ENCODE measurements around the gene EXOC3L2. TPM values are rescaled to one million over a fixed set of nuclear protein-coding genes. Genes with fewer than 3 reads are reported as not detected.

EXOC3L2 gene
- total RNA-seq, 5 donors from 2014 or later (not counting 1 experiment from before 2014, with no cell fraction given) = not detected

GRCh38 chr19:45218426-45218825, 26.8 kb downstream of the EXOC3L2 start:
- DNase-seq (no peak), ATAC-seq (replicated peaks in 1 of 4) (no peak)
- Histone ChIP-seq H3K4me1 (ENCODE audit: control insufficient read depth in 1 of 2, extremely low read depth in 1 of 2, insufficient read depth in 2 of 2, low read length in 2 of 2) (no peaks in the 10 kb centered on the region), H3K27ac (ENCODE audit: low read length) (no peak overlapping the region), H3K27me3 (replicated peaks in 1 of 2; ENCODE audit: control insufficient read depth in 2 of 2, extremely low read depth in 1 of 2, insufficient read depth in 2 of 2, low read length in 1 of 2) (peaks cover 6 to 61% of the 10 kb centered on the region in 2 experiments), H3K9me3 (no peaks in the 10 kb centered on the region), H3K4me3 (ENCODE audit: control insufficient read depth in 1 of 2, extremely low read depth in 1 of 2, low read length in 1 of 2) (no peak overlapping the region), H3K36me3 (ENCODE audit: control insufficient read depth in 2 of 2, extremely low read depth in 1 of 2, insufficient read depth in 1 of 2, low read length in 1 of 2) (no peaks in the 10 kb centered on the region)
- ChIA-PET CTCF (no interaction called here), POLR2A (no interaction called here)
- no peak overlapping the region for H3K27ac Mint-ChIP-seq
- H3K27me3 Mint-ChIP-seq = peaks cover 42 to 61% of the 10 kb centered on the region in 2 donors
- WGBS (ENCODE audit: insufficient coverage) = 59% methylated on average over 4 of the region's 4 CpGs
- H3K4me3 Mint-ChIP-seq = no peak overlapping the region
- H3K4me1 Mint-ChIP-seq = peaks cover 0 to 3% (median 0%) of the 10 kb centered on the region in 3 donors
- no peaks in the 10 kb centered on the region for H3K36me3 Mint-ChIP-seq
- H3K9me3 Mint-ChIP-seq = no peaks in the 10 kb centered on the region

GRCh38 chr19:45217957-45218334, 27.3 kb downstream of the EXOC3L2 start:
- H3K4me1 ChIP-seq (ENCODE audit: control insufficient read depth in 1 of 2, extremely low read depth in 1 of 2, insufficient read depth in 2 of 2, low read length in 2 of 2) = no peaks in the 10 kb centered on the region
- 65% methylated on average over 9 of the region's 14 CpGs for WGBS (ENCODE audit: insufficient coverage)
- H3K36me3 ChIP-seq (ENCODE audit: control insufficient read depth in 2 of 2, extremely low read depth in 1 of 2, insufficient read depth in 1 of 2, low read length in 1 of 2) = no peaks in the 10 kb centered on the region
- H3K4me3 ChIP-seq (ENCODE audit: control insufficient read depth in 1 of 2, extremely low read depth in 1 of 2, low read length in 1 of 2) = no peak overlapping the region
- no peak overlapping the region for H3K27ac ChIP-seq (ENCODE audit: low read length)
- Mint-ChIP-seq H3K4me1 (peaks cover 0 to 3% (median 0%) of the 10 kb centered on the region in 3 donors), H3K27ac (no peak overlapping the region), H3K4me3 (no peak overlapping the region), H3K9me3 (no peaks in the 10 kb centered on the region), H3K36me3 (no peaks in the 10 kb centered on the region), H3K27me3 (peaks cover 42 to 59% of the 10 kb centered on the region in 2 donors)
- ChIA-PET CTCF (no interaction called here), POLR2A (no interaction called here)
- no peaks in the 10 kb centered on the region for H3K9me3 ChIP-seq
- no peak for DNase-seq
- H3K27me3 ChIP-seq (replicated peaks in 1 of 2; ENCODE audit: control insufficient read depth in 2 of 2, extremely low read depth in 1 of 2, insufficient read depth in 2 of 2, low read length in 1 of 2) = peaks cover 6 to 62% of the 10 kb centered on the region in 2 experiments
- ATAC-seq (replicated peaks in 1 of 4) = no peak

- H3K4me1 ChIP-seq (ENCODE audit: control insufficient read depth in 1 of 2, extremely low read depth in 1 of 2, insufficient read depth in 2 of 2, low read length in 2 of 2) = no peaks in the 10 kb centered on the region
- no peak overlapping the region for H3K4me3 ChIP-seq (ENCODE audit: control insufficient read depth in 1 of 2, extremely low read depth in 1 of 2, low read length in 1 of 2)
- H3K9me3 ChIP-seq = no peaks in the 10 kb centered on the region
- H3K4me1 Mint-ChIP-seq = peaks cover 0 to 3% (median 0%) of the 10 kb centered on the region in 3 donors
- no peaks in the 10 kb centered on the region for H3K36me3 ChIP-seq (ENCODE audit: control insufficient read depth in 2 of 2, extremely low read depth in 1 of 2, insufficient read depth in 1 of 2, low read length in 1 of 2)
- no peak overlapping the region for H3K4me3 Mint-ChIP-seq
- DNase-seq (no peak), ATAC-seq (replicated peaks in 1 of 4) (no peak)
- no peak overlapping the region for H3K27ac Mint-ChIP-seq
- no peaks in the 10 kb centered on the region for H3K9me3 Mint-ChIP-seq
- H3K27me3 ChIP-seq (replicated peaks in 1 of 2; ENCODE audit: control insufficient read depth in 2 of 2, extremely low read depth in 1 of 2, insufficient read depth in 2 of 2, low read length in 1 of 2) = peaks cover 6 to 66% of the 10 kb centered on the region in 2 experiments
- CTCF ChIA-PET = no interaction called here
- POLR2A ChIA-PET = no interaction called here
- H3K27ac ChIP-seq (ENCODE audit: low read length) = no peak overlapping the region
- H3K36me3 Mint-ChIP-seq = no peaks in the 10 kb centered on the region
- peaks cover 39 to 54% of the 10 kb centered on the region in 2 donors for H3K27me3 Mint-ChIP-seq
- 29% methylated on average over 40 of the region's 46 CpGs for WGBS (ENCODE audit: insufficient coverage)
These were observed 27.8 kb downstream of the EXOC3L2 start for GRCh38 chr19:45217193-45217956.

GRCh38 chr19:45216667-45217066, 28.5 kb downstream of the EXOC3L2 start:
- no peak overlapping the region for H3K4me3 Mint-ChIP-seq
- CTCF ChIA-PET = no interaction called here

GRCh38 chr19:45215391-45216191, 29.6 kb downstream of the EXOC3L2 start:
- Histone ChIP-seq H3K27me3 (replicated peaks in 1 of 2; ENCODE audit: control insufficient read depth in 2 of 2, extremely low read depth in 1 of 2, insufficient read depth in 2 of 2, low read length in 1 of 2) (peaks cover 6 to 71% of the 10 kb centered on the region in 2 experiments), H3K4me1 (ENCODE audit: control insufficient read depth in 1 of 2, extremely low read depth in 1 of 2, insufficient read depth in 2 of 2, low read length in 2 of 2) (no peaks in the 10 kb centered on the region), H3K27ac (ENCODE audit: low read length) (no peak overlapping the region), H3K4me3 (ENCODE audit: control insufficient read depth in 1 of 2, extremely low read depth in 1 of 2, low read length in 1 of 2) (no peak overlapping the region), H3K9me3 (no peaks in the 10 kb centered on the region), H3K36me3 (ENCODE audit: control insufficient read depth in 2 of 2, extremely low read depth in 1 of 2, insufficient read depth in 1 of 2, low read length in 1 of 2) (no peaks in the 10 kb centered on the region)
- Mint-ChIP-seq H3K4me1 (peaks cover 0 to 3% (median 0%) of the 10 kb centered on the region in 3 donors), H3K36me3 (no peaks in the 10 kb centered on the region), H3K4me3 (no peak overlapping the region), H3K9me3 (no peaks in the 10 kb centered on the region), H3K27me3 (peaks cover 40 to 52% of the 10 kb centered on the region in 2 donors), H3K27ac (no peak overlapping the region)
- CTCF ChIA-PET = no interaction called here
- DNase-seq (no peak), ATAC-seq (replicated peaks in 1 of 4) (no peak)
- WGBS (ENCODE audit: insufficient coverage) = 5% methylated on average over 25 of the region's 35 CpGs
- POLR2A ChIA-PET = no interaction called here

More at GRCh38 chr19:45216667-45217066, 28.5 kb downstream of the EXOC3L2 start:
- no peaks in the 10 kb centered on the region for H3K36me3 Mint-ChIP-seq
- H3K9me3 Mint-ChIP-seq = no peaks in the 10 kb centered on the region
- ATAC-seq (replicated peaks in 1 of 4) (no peak), DNase-seq (no peak)
- Histone ChIP-seq H3K27me3 (replicated peaks in 1 of 2; ENCODE audit: control insufficient read depth in 2 of 2, extremely low read depth in 1 of 2, insufficient read depth in 2 of 2, low read length in 1 of 2) (peaks cover 6 to 69% of the 10 kb centered on the region in 2 experiments), H3K36me3 (ENCODE audit: control insufficient read depth in 2 of 2, extremely low read depth in 1 of 2, insufficient read depth in 1 of 2, low read length in 1 of 2) (no peaks in the 10 kb centered on the region), H3K4me3 (ENCODE audit: control insufficient read depth in 1 of 2, extremely low read depth in 1 of 2, low read length in 1 of 2) (no peak overlapping the region), H3K9me3 (no peaks in the 10 kb centered on the region), H3K4me1 (ENCODE audit: control insufficient read depth in 1 of 2, extremely low read depth in 1 of 2, insufficient read depth in 2 of 2, low read length in 2 of 2) (no peaks in the 10 kb centered on the region), H3K27ac (ENCODE audit: low read length) (no peak overlapping the region)
- H3K4me1 Mint-ChIP-seq = peaks cover 0 to 3% (median 0%) of the 10 kb centered on the region in 3 donors
- peaks cover 37 to 50% of the 10 kb centered on the region in 2 donors for H3K27me3 Mint-ChIP-seq
- POLR2A ChIA-PET = no interaction called here
- WGBS (ENCODE audit: insufficient coverage) = no CpG with 5 or more reads among the region's 6 CpGs
- no peak overlapping the region for H3K27ac Mint-ChIP-seq

- ATAC-seq (replicated peaks in 1 of 4) = no peak
- H3K9me3 ChIP-seq = no peaks in the 10 kb centered on the region
- Mint-ChIP-seq H3K4me1 (peaks cover 0 to 5% (median 5%) of the 10 kb centered on the region in 3 donors), H3K27me3 (peaks cover 33 to 35% of the 10 kb centered on the region in 2 donors), H3K36me3 (no peaks in the 10 kb centered on the region), H3K4me3 (no peak overlapping the region), H3K27ac (no peak overlapping the region), H3K9me3 (no peaks in the 10 kb centered on the region)
- no peak for DNase-seq
- ChIA-PET CTCF (no interaction called here), POLR2A (no interaction called here)
- H3K4me1 ChIP-seq (ENCODE audit: control insufficient read depth in 1 of 2, extremely low read depth in 1 of 2, insufficient read depth in 2 of 2, low read length in 2 of 2) = no peaks in the 10 kb centered on the region
- H3K27me3 ChIP-seq (replicated peaks in 1 of 2; ENCODE audit: control insufficient read depth in 2 of 2, extremely low read depth in 1 of 2, insufficient read depth in 2 of 2, low read length in 1 of 2) = peaks cover 6 to 57% of the 10 kb centered on the region in 2 experiments
- H3K27ac ChIP-seq (ENCODE audit: low read length) = no peak overlapping the region
- 88% methylated on average over 19 of the region's 23 CpGs for WGBS (ENCODE audit: insufficient coverage)
- no peaks in the 10 kb centered on the region for H3K36me3 ChIP-seq (ENCODE audit: control insufficient read depth in 2 of 2, extremely low read depth in 1 of 2, insufficient read depth in 1 of 2, low read length in 1 of 2)
- H3K4me3 ChIP-seq (ENCODE audit: control insufficient read depth in 1 of 2, extremely low read depth in 1 of 2, low read length in 1 of 2) = no peak overlapping the region
These were observed 32.2 kb downstream of the EXOC3L2 start for GRCh38 chr19:45213031-45213430.

All from T-cell (primary cell).